Stimulated activated CD8-positive, alpha-beta memory T cell treated with anti-CD3 and anti-CD28 coated beads, Interleukin-12 subunit alpha, Interleukin-12 subunit beta, amount 100 ng/mL, for 24 hours (primary cell): ENCODE data around the gene SLAMF8.

Experiments used
- DNase-seq: peaks from one replicate; pipeline ENCODE4 v3.0.0-alpha.2; 2020; ENCODE audit errors: extremely low read depth

Gene SLAMF8

GRCh38 chr1:159873530-159874143 lies 47.0 kb downstream of the SLAMF8 start:
- DNase-seq: no peak

- DNase-seq: no peak
These were observed 51.2 kb downstream of the SLAMF8 start for GRCh38 chr1:159877695-159878444.

GRCh38 chr1:159879136-159879535 lies 52.5 kb downstream of the SLAMF8 start:
- DNase-seq: no peak

GRCh38 chr1:159879977-159880376 lies 53.3 kb downstream of the SLAMF8 start:
- no peak for DNase-seq

GRCh38 chr1:159880430-159880829 lies 53.8 kb downstream of the SLAMF8 start:
- no peak for DNase-seq

- no peak for DNase-seq
These were observed 55.2 kb downstream of the SLAMF8 start for GRCh38 chr1:159881622-159882526.

- DNase-seq: no peak
These were observed 55.8 kb downstream of the SLAMF8 start for GRCh38 chr1:159882527-159882862.

GRCh38 chr1:159883134-159883533 lies 56.5 kb downstream of the SLAMF8 start:
- no peak for DNase-seq

GRCh38 chr1:159884296-159884695 lies 57.6 kb downstream of the SLAMF8 start:
- DNase-seq: no peak
